Muscle layer of duodenum (tissue), 2 donors: ENCODE measurements around the gene TUBA3C.

Experiments
- H3K27ac ChIP-seq: one replicate; pipeline ENCODE4 v1.7.0; 2013; ENCODE audit warnings: mild to moderate bottlenecking, low read length
- H3K27me3 ChIP-seq: one replicate; pipeline ENCODE4 v1.7.0; 2013; ENCODE audit warnings: low read depth, mild to moderate bottlenecking, control low read depth, low read length
- H3K36me3 ChIP-seq, 2 donors: one replicate each; pipeline ENCODE4 v1.7.0; 2013; ENCODE audit warnings: low read length in 2 of 2, control low read depth in 1 of 2, mild to moderate bottlenecking in 1 of 2; ENCODE audit not compliant: insufficient read depth in 2 of 2, control insufficient read depth in 1 of 2
- H3K4me1 ChIP-seq, 2 donors: one replicate each; pipeline ENCODE4 v1.7.0; 2013; ENCODE audit warnings: low read length in 2 of 2, mild to moderate bottlenecking in 2 of 2, control low read depth in 1 of 2, moderate library complexity in 1 of 2; ENCODE audit not compliant: insufficient read depth in 2 of 2, control insufficient read depth in 1 of 2
- H3K4me3 ChIP-seq, 2 donors: one replicate each; pipeline ENCODE4 v1.7.0; 2013; ENCODE audit warnings: low read length in 2 of 2, low read depth in 1 of 2, mild to moderate bottlenecking in 1 of 2
- H3K9me3 ChIP-seq, 2 donors: one replicate each; pipeline ENCODE4 v1.7.0; 2013; ENCODE audit warnings: low read length in 2 of 2, control low read depth in 1 of 2, mild to moderate bottlenecking in 1 of 2; ENCODE audit not compliant: control insufficient read depth in 1 of 2
- donor health status: healthy.

TUBA3C gene

DNA sequence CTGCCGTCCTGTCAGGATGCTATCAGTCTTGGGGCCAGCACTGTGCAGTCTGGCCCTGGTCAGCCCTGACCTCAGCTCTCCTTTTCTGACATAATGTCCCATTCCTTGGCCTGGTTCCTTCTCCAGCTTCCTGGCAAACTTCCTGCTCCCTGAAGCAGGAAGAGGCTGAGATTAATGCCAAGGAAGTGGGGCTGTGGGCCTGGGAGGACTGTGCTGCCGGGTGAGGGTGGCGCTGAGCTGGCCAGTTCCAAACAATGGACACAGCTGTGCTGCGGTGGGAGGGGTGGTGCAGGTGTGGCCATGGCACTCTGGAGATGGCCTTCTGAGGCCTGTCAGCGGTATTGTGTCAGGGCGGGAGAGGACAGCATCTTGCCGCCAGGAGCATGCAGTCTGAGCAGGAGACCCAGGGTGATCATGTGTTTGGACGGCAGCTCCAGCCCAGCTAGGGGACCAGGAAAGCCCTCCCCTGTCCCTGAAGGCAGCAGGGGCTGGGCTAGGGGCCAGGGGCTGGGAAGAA, 30.9 kb downstream of the TUBA3C start:
- no peaks in the 10 kb centered on the region for H3K27me3 ChIP-seq
- no peak overlapping the region for H3K4me3 ChIP-seq
- no peaks in the 10 kb centered on the region for H3K4me1 ChIP-seq
- H3K9me3 ChIP-seq: peaks cover 0 to 9% of the 10 kb centered on the region in 2 donors
- H3K27ac ChIP-seq: no peak overlapping the region
- H3K36me3 ChIP-seq: no peaks in the 10 kb centered on the region

DNA sequence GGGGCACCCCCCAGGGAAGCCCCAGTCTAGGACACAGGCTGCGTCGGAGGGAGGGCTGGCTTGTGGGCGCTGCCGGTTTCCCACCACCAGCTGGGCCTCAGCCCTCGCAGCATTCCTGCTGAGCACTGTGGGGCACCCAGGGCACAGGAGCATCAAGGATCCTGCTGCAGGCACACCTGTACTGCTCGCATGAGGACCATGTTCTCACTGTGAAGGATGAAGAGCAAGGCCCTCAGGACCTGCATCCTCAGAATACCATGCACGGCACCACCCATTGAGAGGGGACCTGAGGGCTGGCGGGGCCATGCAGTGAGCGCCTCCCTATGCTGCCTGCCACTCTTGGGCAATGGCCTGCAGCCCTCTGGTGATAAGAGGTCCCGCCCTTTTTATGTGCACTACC, 31.4 kb downstream of the TUBA3C start:
- Histone ChIP-seq H3K36me3 (no peaks in the 10 kb centered on the region), H3K4me1 (no peaks in the 10 kb centered on the region), H3K4me3 (no peak overlapping the region), H3K27me3 (no peaks in the 10 kb centered on the region), H3K9me3 (peaks cover 0 to 9% of the 10 kb centered on the region in 2 donors), H3K27ac (no peak overlapping the region)

- H3K4me1 ChIP-seq: no peaks in the 10 kb centered on the region
- no peak overlapping the region for H3K4me3 ChIP-seq
- H3K27ac ChIP-seq: no peak overlapping the region
- peaks cover 0 to 9% of the 10 kb centered on the region in 2 donors for H3K9me3 ChIP-seq
- no peaks in the 10 kb centered on the region for H3K27me3 ChIP-seq
- no peaks in the 10 kb centered on the region for H3K36me3 ChIP-seq
Measured at GRCh38 chr13:19148561-19148960, 33.1 kb downstream of the TUBA3C start.
